Brain microvascular endothelial cell (primary cell): ENCODE data around the gene MCRS1.

Experiments
- DNase-seq: peaks from one replicate; pipeline ENCODE4 v3.0.0-alpha.2; 2020
- H3K27ac ChIP-seq: fragments of 250-450 bp; sonication (Bioruptor Pico); 2 replicates; pipeline ENCODE4 v1.5.1; 2020; ENCODE audit warnings: mild to moderate bottlenecking, moderate library complexity
- H3K27me3 ChIP-seq: fragments of 250-450 bp; sonication (Bioruptor Pico); replicated peaks from 2 replicates; pipeline ENCODE4 v1.5.1; 2020; ENCODE audit warnings: mild to moderate bottlenecking
- H3K36me3 ChIP-seq: fragments of 250-450 bp; sonication (Bioruptor Pico); replicated peaks from 2 replicates; pipeline ENCODE4 v1.5.1; 2020; ENCODE audit warnings: mild to moderate bottlenecking
- H3K4me3 ChIP-seq: 2 replicates; pipeline ENCODE4 v1.5.1; 2011; ENCODE audit warnings: low read depth, mild to moderate bottlenecking, control low read depth, low read length, moderate library complexity
- in situ Hi-C: cut with HindIII; loops from 2 replicates; pipeline ENCODE4 v1.10.0; 2017; ENCODE audit warnings: low sequenced_read_pairs, low pct_ligation_motif_present
- TF ChIP-seq, protein P1 (sequence below): IDR thresholded peaks from 2 replicates; pipeline ENCODE4 v1.5.1; 2011; ENCODE audit warnings: low read depth, mild to moderate bottlenecking, moderate library complexity, low read length, control low read depth, inconsistent platforms; ENCODE audit errors: missing control alignments

The MCRS1 gene

DNA sequence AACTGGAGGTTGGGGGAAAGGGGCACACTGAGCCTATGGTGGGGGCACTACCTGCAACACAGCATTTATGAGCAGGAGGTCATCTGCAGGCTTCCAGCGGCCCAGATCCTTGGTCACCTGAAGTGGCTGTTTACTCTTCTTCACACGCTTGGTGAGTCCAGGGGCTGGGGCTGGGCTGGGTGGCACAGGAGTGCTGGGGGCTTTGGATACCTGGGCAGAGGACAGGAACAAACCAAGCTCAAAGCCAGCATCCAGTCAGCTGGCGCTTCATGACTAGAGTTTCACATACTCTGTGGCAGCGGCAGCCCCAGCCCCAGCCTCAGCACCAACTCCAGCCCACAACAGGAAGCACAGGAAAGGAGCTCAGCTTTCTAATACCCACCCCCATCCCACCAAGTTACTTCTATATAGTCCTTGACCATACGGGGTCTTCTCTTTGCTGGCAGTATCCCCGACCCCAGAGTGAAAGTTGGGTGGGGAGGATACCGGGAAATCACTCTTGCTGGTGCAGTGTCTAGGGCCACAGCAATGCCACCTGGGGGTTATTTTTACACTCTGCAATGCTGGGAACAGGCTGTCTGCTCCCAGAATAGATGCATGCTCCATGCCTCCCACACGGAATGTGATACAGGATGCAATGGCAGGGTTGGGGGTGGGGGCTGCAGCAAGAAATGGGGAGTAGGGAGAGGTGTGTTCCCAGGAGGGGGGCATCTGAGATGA, 3.1 kb downstream of the MCRS1 start:
- in situ Hi-C loops = no loop called here
- TF ChIP-seq, protein P1, sequence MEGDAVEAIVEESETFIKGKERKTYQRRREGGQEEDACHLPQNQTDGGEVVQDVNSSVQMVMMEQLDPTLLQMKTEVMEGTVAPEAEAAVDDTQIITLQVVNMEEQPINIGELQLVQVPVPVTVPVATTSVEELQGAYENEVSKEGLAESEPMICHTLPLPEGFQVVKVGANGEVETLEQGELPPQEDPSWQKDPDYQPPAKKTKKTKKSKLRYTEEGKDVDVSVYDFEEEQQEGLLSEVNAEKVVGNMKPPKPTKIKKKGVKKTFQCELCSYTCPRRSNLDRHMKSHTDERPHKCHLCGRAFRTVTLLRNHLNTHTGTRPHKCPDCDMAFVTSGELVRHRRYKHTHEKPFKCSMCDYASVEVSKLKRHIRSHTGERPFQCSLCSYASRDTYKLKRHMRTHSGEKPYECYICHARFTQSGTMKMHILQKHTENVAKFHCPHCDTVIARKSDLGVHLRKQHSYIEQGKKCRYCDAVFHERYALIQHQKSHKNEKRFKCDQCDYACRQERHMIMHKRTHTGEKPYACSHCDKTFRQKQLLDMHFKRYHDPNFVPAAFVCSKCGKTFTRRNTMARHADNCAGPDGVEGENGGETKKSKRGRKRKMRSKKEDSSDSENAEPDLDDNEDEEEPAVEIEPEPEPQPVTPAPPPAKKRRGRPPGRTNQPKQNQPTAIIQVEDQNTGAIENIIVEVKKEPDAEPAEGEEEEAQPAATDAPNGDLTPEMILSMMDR = no peak

DNA sequence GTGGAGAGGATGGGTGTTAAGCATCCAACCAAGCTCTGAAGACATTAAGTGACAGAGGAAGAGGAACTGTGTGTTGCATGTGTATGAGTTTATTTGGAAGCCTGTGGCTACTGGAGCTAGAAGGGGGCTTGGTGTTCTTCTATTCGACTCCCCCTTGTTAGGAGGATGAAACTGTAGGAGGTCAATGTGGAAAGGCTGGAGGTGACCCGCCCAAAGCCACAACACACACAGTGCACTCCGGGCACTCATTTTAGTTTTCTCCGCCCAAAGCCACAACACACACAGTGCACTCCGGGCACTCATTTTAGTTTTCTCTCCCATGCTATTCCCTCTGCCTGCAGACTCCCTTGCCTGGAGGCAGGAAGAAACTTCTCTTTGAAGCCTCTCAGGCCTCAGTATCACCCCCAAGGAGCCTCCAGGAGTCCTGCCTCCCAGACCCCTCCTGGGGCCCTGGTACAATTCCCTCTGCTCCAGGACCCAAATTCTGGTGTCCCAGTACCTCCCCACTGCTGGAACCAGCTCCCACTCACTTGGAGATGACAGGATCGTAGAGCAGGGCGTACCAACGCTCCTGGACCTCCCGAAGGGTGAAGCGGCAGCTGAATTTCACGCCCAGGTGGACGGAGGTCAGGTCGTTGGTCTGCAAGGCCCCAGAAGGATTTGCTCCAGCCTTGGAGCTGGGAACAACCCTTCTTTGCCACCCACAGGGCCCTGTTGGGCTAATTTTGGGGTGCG, 3.8 kb downstream of the MCRS1 start:
- Histone ChIP-seq H3K4me3 (no peak overlapping the region), H3K27me3 (no peaks in the 10 kb centered on the region), H3K36me3 (peaks cover 50% of the 10 kb centered on the region), H3K27ac (no peak overlapping the region)
- TF ChIP-seq, protein P1 = no peak
- no peak for DNase-seq
- in situ Hi-C loops = no loop called here

More for the DNA sequence above, 3.1 kb downstream of the MCRS1 start:
- H3K27ac ChIP-seq = no peak overlapping the region
- no peak for DNase-seq
- H3K36me3 ChIP-seq = peaks cover 42% of the 10 kb centered on the region
- no peaks in the 10 kb centered on the region for H3K27me3 ChIP-seq
- no peak overlapping the region for H3K4me3 ChIP-seq

DNA sequence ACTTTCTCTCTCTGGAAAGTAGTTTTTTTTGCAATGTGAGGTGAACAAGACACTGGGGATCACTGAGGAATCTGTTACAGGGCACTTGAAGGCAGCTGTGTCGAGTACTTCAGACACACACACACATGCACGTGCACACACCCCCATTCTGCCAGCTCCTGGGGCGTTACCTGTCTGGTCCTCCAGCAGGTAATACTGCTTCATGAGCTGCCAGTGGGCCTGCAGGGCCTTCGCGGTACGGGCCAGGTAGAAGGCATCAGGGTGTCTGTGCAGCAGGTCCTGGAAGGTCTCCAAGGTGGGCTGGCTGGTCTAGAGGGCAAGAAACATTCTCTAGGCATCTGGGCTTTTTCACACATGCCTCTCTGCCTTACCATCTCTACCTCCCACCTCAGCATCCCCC, 5.1 kb downstream of the MCRS1 start:
- DNase-seq = no peak
- Histone ChIP-seq H3K27ac (no peak overlapping the region), H3K27me3 (no peaks in the 10 kb centered on the region), H3K4me3 (no peak overlapping the region), H3K36me3 (peaks cover 58% of the 10 kb centered on the region)
- TF ChIP-seq, protein P1 = no peak
- in situ Hi-C loops = no loop called here

DNA sequence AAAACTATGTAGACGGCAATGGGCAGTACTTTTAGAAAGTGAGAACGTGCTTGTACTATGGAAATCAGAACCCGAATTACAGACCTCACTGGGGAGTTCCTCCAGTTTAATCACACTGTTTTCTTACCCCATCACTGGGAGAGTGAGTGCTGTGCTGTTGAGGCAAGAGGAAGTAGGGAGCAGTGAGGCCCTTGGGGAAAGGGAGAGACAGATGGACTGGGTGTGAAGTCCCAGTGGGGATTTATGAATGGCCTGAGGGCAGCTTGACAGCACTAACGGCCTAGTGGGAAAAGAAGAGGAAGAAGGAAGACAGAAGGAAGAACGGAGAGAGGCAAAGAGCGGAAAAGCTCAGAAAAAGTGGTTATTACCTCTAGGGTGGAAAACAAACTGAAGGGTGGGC, 5.7 kb downstream of the MCRS1 start:
- Histone ChIP-seq H3K4me3 (no peak overlapping the region), H3K27me3 (no peaks in the 10 kb centered on the region), H3K27ac (no peak overlapping the region), H3K36me3 (peaks cover 60% of the 10 kb centered on the region)
- in situ Hi-C loops = no loop called here
- TF ChIP-seq, protein P1 = no peak
- no peak for DNase-seq

DNA sequence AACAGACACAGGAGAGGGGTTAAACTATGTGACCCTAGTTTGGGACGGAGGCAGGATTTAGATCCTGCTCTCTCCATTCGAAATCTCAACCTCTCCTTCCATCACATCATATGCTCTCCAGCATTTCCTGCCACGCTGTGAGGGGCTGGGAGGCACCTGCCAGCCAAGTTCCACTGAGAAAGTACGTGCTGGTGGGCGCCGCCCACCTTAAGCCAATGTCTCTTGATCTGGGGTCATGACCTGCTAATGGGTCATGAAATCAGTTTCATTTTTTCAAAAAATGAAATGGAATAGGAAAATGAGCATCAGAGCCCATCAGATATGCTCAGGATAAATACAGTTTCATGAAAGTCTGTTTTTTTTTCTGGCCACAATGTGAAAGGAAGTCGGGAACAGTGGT, 7.2 kb downstream of the MCRS1 start:
- Histone ChIP-seq H3K27me3 (no peaks in the 10 kb centered on the region), H3K27ac (no peak overlapping the region), H3K36me3 (peaks cover 74% of the 10 kb centered on the region), H3K4me3 (no peak overlapping the region)
- in situ Hi-C loops = no loop called here
- no peak for DNase-seq
- TF ChIP-seq, protein P1 = no peak
